EH (cell line): ENCODE data around the gene ALDH3B2.
"Not testable (repeated sequence)": the region's sequence is repeated elsewhere in the genome, so short reads cannot be mapped to it uniquely, and the experiment has no call there.

Experiments
- DNase-seq: peaks from one replicate; pipeline ENCODE4 v3.0.0-alpha.2; 2015; ENCODE audit warnings: low read depth

The ALDH3B2 gene

GRCh38 chr11:67674442-67674871 lies at the start of gene ALDH3B2:
Gene ALDH3B2 (minus strand): TSS chr11:67674623. CDS start chr11:67666935, 7,688 bp downstream.
- no peak for DNase-seq

- DNase-seq: not testable (repeated sequence)
Observed at GRCh38 chr11:67723036-67723435, 48.6 kb upstream of the ALDH3B2 start.

GRCh38 chr11:67716226-67716625 lies 41.8 kb upstream of the ALDH3B2 start:
- not testable (repeated sequence) for DNase-seq

GRCh38 chr11:67715801-67716200 lies 41.4 kb upstream of the ALDH3B2 start:
- not testable (repeated sequence) for DNase-seq

GRCh38 chr11:67713892-67714509 lies 39.6 kb upstream of the ALDH3B2 start:
- DNase-seq: not testable (repeated sequence)

GRCh38 chr11:67711676-67712075 lies 37.3 kb upstream of the ALDH3B2 start:
- DNase-seq: not testable (repeated sequence)

- not testable (repeated sequence) for DNase-seq
Observed at GRCh38 chr11:67711212-67711611, 36.8 kb upstream of the ALDH3B2 start.

- DNase-seq: not testable (repeated sequence)
Observed at GRCh38 chr11:67709806-67710205, 35.4 kb upstream of the ALDH3B2 start.

- no peak for DNase-seq
Observed at GRCh38 chr11:67705264-67705663, 30.8 kb upstream of the ALDH3B2 start.

GRCh38 chr11:67704524-67704923 lies 30.1 kb upstream of the ALDH3B2 start:
- DNase-seq: no peak

GRCh38 chr11:67703709-67704108 lies 29.3 kb upstream of the ALDH3B2 start:
- DNase-seq: peak; percentile 15

- DNase-seq: no peak
Observed at GRCh38 chr11:67700548-67701262, 26.3 kb upstream of the ALDH3B2 start.

- no peak for DNase-seq
Observed at GRCh38 chr11:67700141-67700540, 25.7 kb upstream of the ALDH3B2 start.

GRCh38 chr11:67699521-67699920 lies 25.1 kb upstream of the ALDH3B2 start:
- DNase-seq: peak; percentile 3

GRCh38 chr11:67698247-67698646 lies 23.8 kb upstream of the ALDH3B2 start:
- peak; percentile 25 for DNase-seq

GRCh38 chr11:67697846-67698245 lies 23.4 kb upstream of the ALDH3B2 start:
- no peak for DNase-seq

GRCh38 chr11:67696998-67697397 lies 22.6 kb upstream of the ALDH3B2 start:
- DNase-seq: no peak

- DNase-seq: no peak
Observed at GRCh38 chr11:67695606-67696005, 21.2 kb upstream of the ALDH3B2 start.

- DNase-seq: no peak
Observed at GRCh38 chr11:67694875-67695555, 20.6 kb upstream of the ALDH3B2 start.

GRCh38 chr11:67691149-67691548 lies 16.7 kb upstream of the ALDH3B2 start:
- peak; percentile 4 for DNase-seq

- no peak for DNase-seq
Observed at GRCh38 chr11:67689178-67689577, 14.8 kb upstream of the ALDH3B2 start.

- DNase-seq: no peak
Observed at GRCh38 chr11:67687986-67688385, 13.6 kb upstream of the ALDH3B2 start.
